Measurements from ENCODE around the gene C2orf49. TPM values are rescaled to one million over a fixed set of nuclear protein-coding genes. Genes with fewer than 3 reads are reported as not detected.

C2orf49 gene
- total RNA-seq, 2 experiments from 2014 or later: 19.6 to 19.8 TPM

DNA sequence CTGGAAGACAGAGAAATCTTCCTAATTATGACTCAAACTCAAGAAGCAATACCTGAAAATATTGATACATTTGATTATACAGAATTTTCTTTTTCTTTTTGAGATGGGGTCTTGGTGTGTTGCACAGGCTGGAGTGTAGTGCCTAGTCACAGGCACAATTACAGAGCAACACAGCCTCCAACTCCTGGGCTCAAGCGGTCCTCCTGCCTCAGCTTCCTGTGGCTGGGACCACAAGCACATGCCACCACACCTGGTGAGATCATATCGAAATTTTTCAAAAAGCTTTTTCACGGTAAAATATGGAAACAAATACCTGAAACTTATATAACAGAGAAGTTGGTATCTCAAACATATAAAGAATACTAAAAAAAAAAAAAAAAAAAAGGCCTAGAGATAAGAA, 35.7 kb upstream of the C2orf49 start:
- peak; percentile 71 for ATAC-seq
- H3K27ac Mint-ChIP-seq: no peak overlapping the region

DNA sequence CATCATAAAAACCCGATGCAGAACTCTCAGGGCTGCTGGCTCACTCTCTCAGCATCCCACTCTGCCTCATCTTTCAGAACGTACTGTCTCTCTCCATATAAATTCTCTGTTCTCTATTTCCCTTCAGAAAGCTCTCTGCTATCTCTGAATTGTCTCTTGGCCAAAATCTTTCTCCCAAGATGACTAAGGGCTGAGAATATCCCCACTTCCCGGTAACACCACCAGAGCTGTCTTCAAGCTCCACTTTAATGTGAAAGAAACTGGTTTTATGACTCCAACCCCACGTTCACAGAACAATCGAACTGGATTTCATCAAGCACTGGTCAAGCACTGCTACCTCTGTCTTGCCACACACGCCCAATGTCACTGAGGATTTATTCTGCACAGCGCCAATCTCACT, 30.2 kb upstream of the C2orf49 start:
- H3K4me3 Mint-ChIP-seq: no peak overlapping the region
- H3K27me3 Mint-ChIP-seq (ENCODE audit: low read depth): no peaks in the 10 kb centered on the region
- peaks cover 22% of the 10 kb centered on the region for H3K36me3 Mint-ChIP-seq (ENCODE audit: low read depth)
- H3K9me3 Mint-ChIP-seq (ENCODE audit: insufficient read depth): no peaks in the 10 kb centered on the region
- no peak for ATAC-seq
- H3K27ac Mint-ChIP-seq: no peak overlapping the region
- peaks cover 25% of the 10 kb centered on the region for H3K4me1 Mint-ChIP-seq (ENCODE audit: low read depth)
- ChIA-PET POLR2A (no interaction called here), CTCF (interaction anchor here (2.0 kb wide), 1 partner anchor 15 kb away, joined by 5 read pairs; no protein-coding TSS in a partner anchor)
- DNase-seq: no peak

More for the DNA sequence above, 35.7 kb upstream of the C2orf49 start:
- ChIA-PET CTCF (interaction anchor here (0.6 to 1.0 kb wide), 2 partner anchors 8 to 14 kb away, joined by 3 read pairs; no protein-coding TSS in a partner anchor), POLR2A (no interaction called here)
- Mint-ChIP-seq H3K9me3 (ENCODE audit: insufficient read depth) (no peaks in the 10 kb centered on the region), H3K27me3 (ENCODE audit: low read depth) (no peaks in the 10 kb centered on the region), H3K4me1 (ENCODE audit: low read depth) (peaks cover 22% of the 10 kb centered on the region), H3K4me3 (no peak overlapping the region), H3K36me3 (ENCODE audit: low read depth) (peaks cover 27% of the 10 kb centered on the region)
- peak; percentile 49 for DNase-seq

DNA sequence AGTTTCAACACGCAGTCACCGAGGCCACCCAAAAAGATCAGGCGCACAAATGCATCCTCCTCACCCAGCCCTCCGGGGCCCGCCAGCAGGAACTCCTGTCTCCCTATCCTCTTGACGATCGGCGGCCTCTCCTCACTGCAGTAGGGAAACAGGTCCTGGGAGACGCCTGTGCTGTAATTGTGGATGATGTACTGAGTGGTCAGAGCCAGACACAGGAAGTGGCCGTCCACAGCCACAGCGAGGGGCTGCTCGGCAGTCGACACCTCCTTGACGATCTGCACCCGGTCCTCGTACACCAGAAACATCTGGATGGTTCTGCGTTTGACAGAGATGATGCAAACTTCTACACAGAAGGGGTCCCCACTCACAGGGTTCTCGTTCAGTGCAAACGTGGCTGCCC, 29.8 kb upstream of the C2orf49 start:
- ChIA-PET POLR2A (no interaction called here), CTCF (interaction anchor here (0.7 kb wide), 1 partner anchor 13 kb away, joined by 3 read pairs; no protein-coding TSS in a partner anchor)
- no peaks in the 10 kb centered on the region for H3K27me3 Mint-ChIP-seq (ENCODE audit: low read depth)
- no peak overlapping the region for H3K4me3 Mint-ChIP-seq
- ATAC-seq: no peak
- no peak for DNase-seq
- no peaks in the 10 kb centered on the region for H3K9me3 Mint-ChIP-seq (ENCODE audit: insufficient read depth)
- peaks cover 23% of the 10 kb centered on the region for H3K4me1 Mint-ChIP-seq (ENCODE audit: low read depth)
- no peak overlapping the region for H3K27ac Mint-ChIP-seq
- peaks cover 20% of the 10 kb centered on the region for H3K36me3 Mint-ChIP-seq (ENCODE audit: low read depth)

DNA sequence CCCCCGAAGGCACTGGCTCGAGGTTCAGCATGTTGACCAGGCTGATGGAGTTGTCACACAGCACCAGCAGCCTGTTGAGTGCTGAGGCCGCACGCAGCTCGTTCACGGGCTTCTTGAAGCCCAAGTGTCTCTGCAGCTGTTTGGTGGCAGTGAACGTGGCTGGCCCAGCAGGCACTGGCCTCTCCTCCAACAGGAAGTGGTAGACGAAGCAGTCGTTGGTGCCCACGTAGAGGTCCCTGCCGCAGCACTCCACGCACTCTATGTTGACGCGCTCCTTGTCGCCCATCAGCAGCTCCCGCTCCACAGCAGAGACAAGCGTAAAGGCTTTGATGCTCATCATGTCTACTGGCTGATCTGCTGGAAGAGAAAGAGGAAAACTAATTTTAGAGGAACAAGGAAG, 29.4 kb upstream of the C2orf49 start:
- H3K36me3 Mint-ChIP-seq (ENCODE audit: low read depth): peaks cover 20% of the 10 kb centered on the region
- H3K4me1 Mint-ChIP-seq (ENCODE audit: low read depth): peaks cover 20% of the 10 kb centered on the region
- ATAC-seq (no peak), DNase-seq (no peak)
- POLR2A ChIA-PET: no interaction called here
- H3K4me3 Mint-ChIP-seq: no peak overlapping the region
- no peaks in the 10 kb centered on the region for H3K9me3 Mint-ChIP-seq (ENCODE audit: insufficient read depth)
- CTCF ChIA-PET: interaction anchor here (0.7 kb wide), 1 partner anchor 13 kb away, joined by 3 read pairs; no protein-coding TSS in a partner anchor
- no peak overlapping the region for H3K27ac Mint-ChIP-seq
- no peaks in the 10 kb centered on the region for H3K27me3 Mint-ChIP-seq (ENCODE audit: low read depth)

DNA sequence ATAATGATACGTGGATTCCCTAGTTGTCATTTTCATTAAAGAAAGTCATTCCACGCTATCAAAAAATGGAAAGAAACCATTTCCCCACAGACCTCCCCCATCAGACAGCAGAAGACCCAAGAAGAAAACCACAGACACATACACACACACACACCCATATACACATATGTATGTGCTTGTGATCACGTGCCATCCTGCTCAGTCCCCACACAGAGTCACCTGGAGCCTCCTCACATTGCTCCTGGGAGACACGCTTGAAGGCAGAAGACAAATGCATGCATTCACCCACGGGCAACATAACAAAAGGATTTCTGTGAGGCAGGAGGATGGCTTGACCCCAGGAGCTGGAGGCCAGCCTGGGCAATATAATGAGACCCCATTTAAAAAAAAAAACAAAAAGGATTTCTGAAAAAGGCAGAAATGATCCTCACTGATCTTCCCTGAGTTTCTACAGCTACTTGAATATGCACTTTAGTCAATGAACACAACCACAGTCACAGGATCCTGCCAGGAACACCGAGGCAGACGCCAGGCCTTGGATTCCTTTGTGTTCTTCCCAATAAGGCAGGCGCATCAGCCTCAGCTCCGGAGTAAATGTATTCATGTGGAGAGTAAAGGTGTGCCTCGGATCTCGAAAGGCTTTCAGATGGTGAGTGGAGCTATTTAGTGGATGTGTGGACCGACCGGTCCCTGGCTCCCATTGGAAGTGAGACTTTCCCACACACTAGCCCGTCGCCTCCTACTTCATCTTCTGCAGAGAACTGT, 28.8 kb upstream of the C2orf49 start:
- ATAC-seq (no peak), DNase-seq (no peak)
- Mint-ChIP-seq H3K36me3 (ENCODE audit: low read depth) (peaks cover 19% of the 10 kb centered on the region), H3K27ac (no peak overlapping the region), H3K9me3 (ENCODE audit: insufficient read depth) (no peaks in the 10 kb centered on the region), H3K27me3 (ENCODE audit: low read depth) (no peaks in the 10 kb centered on the region), H3K4me3 (no peak overlapping the region), H3K4me1 (ENCODE audit: low read depth) (peaks cover 16% of the 10 kb centered on the region)
- CTCF ChIA-PET: no interaction called here
- POLR2A ChIA-PET: no interaction called here

DNA sequence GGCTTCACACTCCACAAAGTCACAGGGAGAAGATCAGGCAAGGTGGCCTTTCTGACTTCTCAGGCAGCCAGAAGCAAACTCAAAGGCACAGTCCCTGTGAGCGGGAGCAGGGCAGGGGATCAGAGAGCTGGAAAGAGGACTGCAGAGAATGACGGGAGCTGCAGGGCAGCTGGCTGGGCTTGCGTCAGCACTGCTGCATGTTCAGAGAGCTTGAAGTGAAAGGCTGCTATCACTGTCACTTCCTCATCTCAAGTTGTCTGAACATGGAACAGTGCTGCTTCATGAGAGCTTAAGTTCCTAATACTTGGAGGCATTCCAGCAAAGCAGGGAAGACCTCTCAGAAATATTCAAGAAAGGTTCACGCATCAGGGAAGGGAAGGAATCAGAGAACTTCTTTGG, 28.2 kb upstream of the C2orf49 start:
- H3K4me1 Mint-ChIP-seq (ENCODE audit: low read depth): peaks cover 13% of the 10 kb centered on the region
- POLR2A ChIA-PET: interaction anchor here (1.1 kb wide), 1 partner anchor 19 kb away, joined by 3 read pairs; no protein-coding TSS in a partner anchor

DNA sequence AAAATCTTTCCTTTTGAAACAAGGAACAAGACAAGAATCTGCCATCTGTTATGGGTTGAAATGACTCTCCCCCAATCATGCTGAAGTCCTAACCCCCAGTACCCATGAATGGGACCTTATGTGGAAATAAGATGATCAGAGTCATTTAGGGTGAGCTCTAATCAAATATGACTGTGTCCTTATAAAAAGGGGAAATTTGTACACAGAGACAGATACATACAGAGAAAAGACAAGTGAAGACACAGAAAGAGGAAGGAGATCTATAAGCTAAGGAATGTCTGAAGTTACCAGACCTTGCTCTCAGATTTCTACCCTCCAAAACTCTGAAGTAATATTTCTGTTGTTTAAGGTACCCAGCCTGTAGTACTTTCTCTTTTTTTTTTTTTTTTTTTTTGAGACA, 23.5 kb upstream of the C2orf49 start:
- ChIA-PET POLR2A (no interaction called here), CTCF (interaction anchor here (0.9 kb wide), 1 partner anchor 26 kb away, joined by 3 read pairs; no protein-coding TSS in a partner anchor)
- no peak overlapping the region for H3K27ac Mint-ChIP-seq
- peaks cover 5% of the 10 kb centered on the region for H3K4me1 Mint-ChIP-seq (ENCODE audit: low read depth)
- H3K4me3 Mint-ChIP-seq: no peak overlapping the region
- no peaks in the 10 kb centered on the region for H3K27me3 Mint-ChIP-seq (ENCODE audit: low read depth)
- no peaks in the 10 kb centered on the region for H3K9me3 Mint-ChIP-seq (ENCODE audit: insufficient read depth)
- no peak for ATAC-seq
- H3K36me3 Mint-ChIP-seq (ENCODE audit: low read depth): peaks cover 7% of the 10 kb centered on the region
- no peak for DNase-seq

More for the DNA sequence above, 28.2 kb upstream of the C2orf49 start:
- DNase-seq (no peak), ATAC-seq (no peak)
- peaks cover 17% of the 10 kb centered on the region for H3K36me3 Mint-ChIP-seq (ENCODE audit: low read depth)
- no peaks in the 10 kb centered on the region for H3K27me3 Mint-ChIP-seq (ENCODE audit: low read depth)
- H3K9me3 Mint-ChIP-seq (ENCODE audit: insufficient read depth): no peaks in the 10 kb centered on the region
- no peak overlapping the region for H3K27ac Mint-ChIP-seq
- CTCF ChIA-PET: interaction anchor here (1.3 kb wide), 1 partner anchor 27 kb away, joined by 3 read pairs; no protein-coding TSS in a partner anchor
- H3K4me3 Mint-ChIP-seq: no peak overlapping the region

DNA sequence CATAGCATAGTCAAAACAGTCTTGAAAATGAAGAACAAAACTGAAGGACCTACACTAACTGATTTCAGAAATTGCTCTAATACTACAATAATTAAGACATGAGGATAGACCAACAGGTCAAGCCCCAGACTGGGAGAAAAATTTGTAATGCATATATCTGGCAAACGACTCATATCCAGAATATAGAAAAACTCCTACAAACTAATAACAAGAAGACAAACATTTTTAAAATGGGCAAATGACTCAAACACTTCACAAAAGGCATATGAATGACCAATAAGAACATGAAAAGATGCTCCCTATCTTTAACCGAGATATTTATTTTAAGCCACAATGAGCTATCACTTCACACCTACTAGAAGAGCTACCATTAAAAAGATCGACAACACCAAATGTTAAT, 22.0 kb upstream of the C2orf49 start:
- DNase-seq (no peak), ATAC-seq (no peak)
- no peaks in the 10 kb centered on the region for H3K9me3 Mint-ChIP-seq (ENCODE audit: insufficient read depth)
- ChIA-PET POLR2A (no interaction called here), CTCF (interaction anchor here (0.9 kb wide), 1 partner anchor 27 kb away, joined by 3 read pairs; no protein-coding TSS in a partner anchor)
- H3K27me3 Mint-ChIP-seq (ENCODE audit: low read depth): no peaks in the 10 kb centered on the region
- H3K27ac Mint-ChIP-seq: no peak overlapping the region
- no peak overlapping the region for H3K4me3 Mint-ChIP-seq
- H3K36me3 Mint-ChIP-seq (ENCODE audit: low read depth): peaks cover 5% of the 10 kb centered on the region
- peaks cover 6% of the 10 kb centered on the region for H3K4me1 Mint-ChIP-seq (ENCODE audit: low read depth)

DNA sequence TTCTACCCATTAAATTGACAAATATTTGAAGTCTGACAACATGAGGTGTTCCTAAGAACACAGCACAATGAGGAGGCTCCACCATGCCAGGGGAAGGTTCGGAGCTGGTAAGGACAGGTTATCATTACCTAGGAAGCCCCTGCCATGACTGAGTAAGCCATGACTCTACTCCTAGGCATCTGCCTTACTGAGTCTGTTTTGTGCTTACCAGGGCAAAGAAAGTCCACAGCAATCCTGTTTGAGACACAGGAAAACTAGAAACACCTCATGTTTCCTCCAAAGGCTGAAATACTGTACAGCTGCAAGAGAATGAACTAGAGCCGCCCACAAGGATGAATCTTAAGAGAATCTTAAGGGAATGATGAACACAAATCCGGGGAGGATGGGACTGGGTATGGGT, 19.4 kb upstream of the C2orf49 start:
- H3K4me3 Mint-ChIP-seq: no peak overlapping the region
- ChIA-PET CTCF (no interaction called here), POLR2A (no interaction called here)
- ATAC-seq (no peak), DNase-seq (no peak)
- peaks cover 11% of the 10 kb centered on the region for H3K4me1 Mint-ChIP-seq (ENCODE audit: low read depth)
- peaks cover 3% of the 10 kb centered on the region for H3K36me3 Mint-ChIP-seq (ENCODE audit: low read depth)
- no peak overlapping the region for H3K27ac Mint-ChIP-seq
- H3K27me3 Mint-ChIP-seq (ENCODE audit: low read depth): no peaks in the 10 kb centered on the region
- no peaks in the 10 kb centered on the region for H3K9me3 Mint-ChIP-seq (ENCODE audit: insufficient read depth)

DNA sequence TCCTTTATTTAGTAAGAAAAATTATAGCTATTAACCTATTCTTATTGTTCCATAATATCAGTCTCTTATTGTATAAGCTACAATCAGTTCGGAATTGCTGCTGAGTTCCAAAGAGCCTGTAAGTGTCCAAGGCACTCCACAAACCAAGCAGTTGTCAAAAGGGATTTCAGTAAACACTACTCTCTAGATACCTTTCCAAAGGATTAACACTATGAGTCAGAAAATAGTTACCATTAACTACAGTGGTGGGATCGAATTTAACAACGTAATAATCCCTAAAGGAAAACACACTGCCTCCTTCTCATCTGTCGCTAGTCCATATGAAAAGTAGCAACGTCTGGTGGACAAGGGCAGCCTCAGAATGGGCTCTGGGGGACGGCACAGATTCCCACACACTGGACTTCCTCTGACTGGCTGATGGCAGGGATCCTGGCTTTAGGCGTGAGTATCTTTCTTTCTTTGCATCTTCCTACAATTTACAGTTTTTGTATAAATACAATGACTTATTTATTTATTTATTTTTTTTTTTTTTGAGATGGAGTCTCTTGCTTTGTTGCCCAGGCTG, 16.6 kb upstream of the C2orf49 start:
- Mint-ChIP-seq H3K4me1 (ENCODE audit: low read depth) (peaks cover 20% of the 10 kb centered on the region), H3K4me3 (no peak overlapping the region), H3K36me3 (ENCODE audit: low read depth) (peaks cover 6% of the 10 kb centered on the region), H3K27ac (no peak overlapping the region), H3K27me3 (ENCODE audit: low read depth) (no peaks in the 10 kb centered on the region), H3K9me3 (ENCODE audit: insufficient read depth) (no peaks in the 10 kb centered on the region)
- DNase-seq (no peak), ATAC-seq (no peak)
- CTCF ChIA-PET: interaction anchor here (0.8 to 1.1 kb wide), 2 partner anchors 27 to 33 kb away, joined by 3 read pairs; no protein-coding TSS in a partner anchor
- POLR2A ChIA-PET: no interaction called here

DNA sequence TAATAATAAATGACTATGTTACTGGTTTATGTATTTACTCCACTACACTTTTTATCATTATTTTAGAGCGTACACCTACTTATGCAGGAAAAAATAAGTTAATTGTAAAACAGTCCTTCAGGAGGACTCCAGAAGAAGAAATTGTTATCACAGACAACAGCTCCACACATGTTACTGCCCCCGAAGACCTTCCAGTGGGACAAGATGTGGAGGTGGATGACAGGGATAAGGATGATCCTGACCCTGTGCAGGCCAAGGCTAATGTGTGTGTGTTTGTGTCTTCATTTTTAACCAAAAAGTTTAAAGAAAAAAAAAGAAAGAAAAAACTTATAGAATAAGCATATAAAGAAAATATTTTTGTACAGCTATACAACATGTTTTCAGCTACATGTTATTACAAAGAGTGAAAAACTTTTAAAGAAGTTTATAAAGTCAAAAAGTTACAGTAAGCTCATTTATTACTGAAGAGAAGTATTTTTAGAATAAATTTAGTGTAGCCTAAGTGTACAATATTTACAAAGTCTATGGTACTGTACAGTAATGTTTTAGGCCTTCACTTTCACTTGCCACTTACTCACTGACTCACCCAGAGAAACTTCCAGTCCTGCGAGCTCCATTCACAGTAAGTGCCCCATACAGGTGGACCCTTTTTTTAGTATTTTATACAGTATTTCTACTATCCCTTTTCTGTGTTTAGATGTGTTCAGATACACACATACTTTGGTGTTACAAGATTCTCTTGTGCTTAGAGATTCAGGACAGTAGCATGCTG, 15.3 kb upstream of the C2orf49 start:
- no peak for ATAC-seq

More for the DNA sequence above, 15.3 kb upstream of the C2orf49 start:
- Mint-ChIP-seq H3K4me1 (ENCODE audit: low read depth) (peaks cover 22% of the 10 kb centered on the region), H3K27ac (no peak overlapping the region), H3K4me3 (no peak overlapping the region), H3K36me3 (ENCODE audit: low read depth) (peaks cover 7% of the 10 kb centered on the region), H3K27me3 (ENCODE audit: low read depth) (no peaks in the 10 kb centered on the region), H3K9me3 (ENCODE audit: insufficient read depth) (no peaks in the 10 kb centered on the region)
- ChIA-PET POLR2A (no interaction called here), CTCF (interaction anchor here (0.8 to 2.3 kb wide), 3 partner anchors 10 to 34 kb away, joined by 3 to 5 read pairs (median 3); no protein-coding TSS in a partner anchor)
- no peak for DNase-seq
